Neural progenitor cell (in vitro differentiated cells): ENCODE data around the gene RAD51D.

Source experiments
- EZH2 ChIP-seq: fragments of 200-600 bp; sonication (generic); IDR thresholded peaks from 2 replicates; pipeline ENCODE4 v1.6.1; 2017; ENCODE audit warnings: antibody characterized with exemption, mild to moderate bottlenecking, moderate library complexity
- EZH2phosphoT487 ChIP-seq: fragments of 200-600 bp; sonication (generic); IDR thresholded peaks from 2 replicates; pipeline ENCODE4 v1.6.1; 2017; ENCODE audit warnings: antibody characterized with exemption
- TF ChIP-seq, protein P1 (sequence below): fragments of 200-600 bp; sonication (generic); IDR thresholded peaks from 2 replicates; pipeline ENCODE4 v1.5.1; 2017; ENCODE audit warnings: antibody characterized with exemption, mild to moderate bottlenecking

DNA sequence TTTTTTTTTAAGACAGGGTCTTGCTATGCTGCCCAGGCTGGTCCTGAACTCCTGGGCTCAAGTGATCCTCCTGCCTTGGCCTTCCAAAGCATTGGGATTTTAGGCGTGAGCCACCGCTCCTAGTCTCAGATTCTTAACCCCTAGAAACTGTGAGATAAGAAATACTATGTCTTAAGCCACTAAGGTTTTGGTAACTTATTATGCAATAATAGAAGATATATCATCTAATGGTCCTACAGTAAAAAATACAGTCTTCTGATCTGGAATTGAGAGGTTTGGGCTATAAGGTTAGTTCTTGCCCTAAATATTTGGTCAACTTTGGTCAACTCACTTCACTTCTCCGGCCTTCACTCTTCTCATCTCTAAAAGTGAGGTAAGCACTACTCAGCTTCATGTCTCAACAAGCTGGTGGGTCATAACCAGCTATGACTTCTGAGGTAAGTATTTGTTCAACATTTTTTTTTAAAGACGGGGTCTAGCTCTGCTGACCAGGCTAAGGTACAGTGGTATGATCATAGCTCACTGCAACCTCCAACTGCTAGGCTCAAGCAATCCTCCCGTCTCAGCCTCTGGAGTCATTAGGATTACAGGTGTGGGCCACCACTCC lies 14.7 kb downstream of the RAD51D start:
- TF ChIP-seq, protein P1, sequence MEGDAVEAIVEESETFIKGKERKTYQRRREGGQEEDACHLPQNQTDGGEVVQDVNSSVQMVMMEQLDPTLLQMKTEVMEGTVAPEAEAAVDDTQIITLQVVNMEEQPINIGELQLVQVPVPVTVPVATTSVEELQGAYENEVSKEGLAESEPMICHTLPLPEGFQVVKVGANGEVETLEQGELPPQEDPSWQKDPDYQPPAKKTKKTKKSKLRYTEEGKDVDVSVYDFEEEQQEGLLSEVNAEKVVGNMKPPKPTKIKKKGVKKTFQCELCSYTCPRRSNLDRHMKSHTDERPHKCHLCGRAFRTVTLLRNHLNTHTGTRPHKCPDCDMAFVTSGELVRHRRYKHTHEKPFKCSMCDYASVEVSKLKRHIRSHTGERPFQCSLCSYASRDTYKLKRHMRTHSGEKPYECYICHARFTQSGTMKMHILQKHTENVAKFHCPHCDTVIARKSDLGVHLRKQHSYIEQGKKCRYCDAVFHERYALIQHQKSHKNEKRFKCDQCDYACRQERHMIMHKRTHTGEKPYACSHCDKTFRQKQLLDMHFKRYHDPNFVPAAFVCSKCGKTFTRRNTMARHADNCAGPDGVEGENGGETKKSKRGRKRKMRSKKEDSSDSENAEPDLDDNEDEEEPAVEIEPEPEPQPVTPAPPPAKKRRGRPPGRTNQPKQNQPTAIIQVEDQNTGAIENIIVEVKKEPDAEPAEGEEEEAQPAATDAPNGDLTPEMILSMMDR = no peak
- TF ChIP-seq EZH2phosphoT487 (no peak), EZH2 (no peak)
